Measurements from ENCODE around the gene LRRK2.
"Not testable (repeated sequence)": the region's sequence is repeated elsewhere in the genome, so short reads cannot be mapped to it uniquely, and the experiment has no call there.

The LRRK2 gene

DNA sequence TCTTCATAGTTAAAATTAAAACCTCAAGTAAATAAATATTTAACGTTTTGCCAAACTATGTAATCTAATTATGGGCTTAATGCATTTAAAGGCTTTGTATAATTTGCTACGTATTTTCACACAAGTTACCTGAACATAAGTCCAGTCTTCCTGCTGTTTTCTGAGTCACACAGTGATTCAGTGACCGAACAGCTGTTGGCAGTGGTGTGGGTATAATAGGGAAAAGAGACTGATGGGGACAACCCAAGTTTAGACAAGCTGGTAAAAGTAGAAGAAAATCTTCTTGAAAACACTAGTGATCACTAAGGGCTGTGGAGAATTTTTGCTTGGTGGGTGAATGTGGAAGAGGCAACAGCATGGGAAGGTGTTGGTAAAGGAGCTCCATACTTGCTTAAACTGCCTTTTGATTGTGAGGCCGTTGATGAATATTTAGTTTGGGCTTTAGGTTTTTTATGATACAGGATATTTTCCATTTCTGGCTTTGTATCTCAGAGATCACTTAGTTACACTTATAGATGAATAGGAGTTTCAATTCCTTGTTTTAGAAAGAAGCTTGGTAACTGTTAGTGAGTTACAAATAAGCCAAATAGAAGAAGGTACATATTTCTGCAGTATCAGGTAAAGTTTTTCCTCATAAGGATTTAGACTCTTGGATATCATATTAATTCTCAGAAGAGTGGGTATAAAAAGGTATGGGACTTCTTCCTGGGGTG lies 23.9 kb downstream of the LRRK2 start:
- DNase-seq (ENCODE audit: low spot score), result peak; percentile 48

DNA sequence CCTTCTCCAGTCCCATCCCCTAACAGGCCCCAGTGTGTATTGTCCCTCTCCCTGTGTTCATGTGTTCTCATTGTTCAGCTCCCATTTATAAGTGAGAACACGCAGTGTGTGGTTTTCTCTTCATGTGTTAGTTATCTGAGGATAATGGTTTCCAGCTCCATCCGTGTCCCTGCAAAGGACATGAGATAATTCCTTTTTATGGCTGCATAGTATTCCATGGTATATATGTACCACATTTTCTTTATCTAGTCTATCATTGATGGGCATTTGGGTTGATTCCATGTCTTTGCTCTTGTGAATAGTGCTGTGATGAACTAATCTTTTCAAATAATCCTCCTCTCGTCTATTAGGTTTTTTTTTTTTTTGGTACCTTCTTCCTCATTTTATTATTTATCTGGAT lies 25.9 kb downstream of the LRRK2 start:
- not testable (repeated sequence) for DNase-seq (ENCODE audit: low spot score)

DNA sequence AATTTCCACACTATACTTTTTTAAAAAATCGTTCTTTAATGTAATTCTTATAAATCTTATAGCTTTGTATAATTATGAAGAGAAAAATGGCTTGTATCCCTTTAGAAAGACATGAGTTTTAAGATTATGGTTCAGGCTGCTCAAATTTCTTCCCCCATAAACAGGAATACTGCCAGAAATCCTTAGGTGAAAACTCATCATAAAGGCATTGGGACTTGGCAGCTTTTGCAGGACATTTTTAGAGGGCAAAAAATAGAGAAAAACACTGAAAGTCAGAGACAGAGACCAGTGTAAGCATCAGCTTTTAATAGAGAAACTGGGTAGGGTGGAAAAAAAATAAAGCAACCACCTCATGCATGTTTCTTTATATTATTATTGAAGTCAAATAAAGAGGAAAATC lies 29.1 kb downstream of the LRRK2 start:
- no peak for DNase-seq (ENCODE audit: low spot score)

DNA sequence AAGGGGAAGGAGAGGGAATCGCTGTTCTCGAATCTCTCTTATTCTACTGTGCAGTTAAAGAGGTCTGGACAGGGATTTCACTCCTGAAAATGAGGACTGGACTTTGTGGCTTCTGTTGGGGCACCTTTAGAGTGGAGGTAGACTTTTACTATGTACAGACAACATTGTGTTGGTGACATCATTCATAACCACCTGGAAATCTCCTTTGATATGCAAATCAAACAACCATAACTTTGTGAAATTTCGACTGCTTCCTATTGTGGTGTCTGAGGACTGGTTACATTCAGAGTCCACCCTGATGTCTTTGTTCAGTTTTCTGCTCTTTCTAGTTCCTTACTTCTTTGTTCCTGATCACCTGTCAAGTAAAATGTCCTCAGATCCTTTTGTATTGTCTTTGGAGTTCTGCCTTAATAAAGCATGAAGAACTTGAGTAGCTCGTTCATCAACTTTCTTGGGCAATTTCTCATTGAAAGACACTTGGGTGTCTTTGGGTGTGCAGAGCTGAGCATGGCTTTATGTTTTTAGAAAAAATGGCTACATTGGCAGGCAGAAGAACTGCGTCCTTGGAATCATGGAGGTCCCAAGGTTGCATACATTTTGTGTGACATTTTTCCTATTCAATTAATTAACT lies 29.8 kb downstream of the LRRK2 start:
- no peak for DNase-seq (ENCODE audit: low spot score)

DNA sequence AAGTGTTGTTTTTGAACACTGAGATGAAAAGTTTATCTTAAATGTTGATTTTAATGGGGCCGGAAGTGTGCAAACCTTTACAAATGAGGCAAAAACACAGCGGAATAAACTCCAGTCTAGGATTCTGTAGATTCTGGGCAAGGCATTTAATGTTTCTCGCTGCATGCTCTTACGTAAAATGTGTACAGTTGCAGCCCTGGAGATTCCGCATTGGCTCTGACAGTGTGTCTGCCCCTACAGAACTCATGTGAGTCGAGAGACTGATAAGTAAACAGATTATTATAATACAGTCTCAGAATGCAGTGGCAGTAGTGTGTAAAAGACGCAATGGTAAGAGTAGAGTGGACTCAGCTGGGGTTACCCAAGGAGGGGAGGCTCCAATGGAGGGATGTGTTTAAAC lies 33.6 kb downstream of the LRRK2 start:
- DNase-seq (ENCODE audit: low spot score), result no peak

DNA sequence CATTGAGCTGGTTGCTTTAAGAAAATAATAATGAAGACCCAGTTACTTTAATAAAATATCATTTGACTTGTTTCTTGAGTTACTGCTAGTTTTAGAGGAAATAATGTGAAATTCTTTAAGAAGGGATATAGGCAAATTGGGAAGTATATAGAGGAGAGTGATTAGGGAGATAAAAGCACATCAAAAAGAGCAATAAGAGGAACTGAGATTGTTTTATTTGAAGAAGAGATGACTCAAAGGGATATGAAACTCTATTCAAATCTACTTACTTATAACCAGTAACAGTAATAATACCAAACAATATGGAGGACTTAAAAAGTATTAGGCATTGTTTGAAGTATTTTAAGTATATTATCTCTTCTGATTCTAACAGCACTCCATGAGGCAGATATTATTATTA lies 37.1 kb downstream of the LRRK2 start:
- DNase-seq (ENCODE audit: low spot score), result no peak

DNA sequence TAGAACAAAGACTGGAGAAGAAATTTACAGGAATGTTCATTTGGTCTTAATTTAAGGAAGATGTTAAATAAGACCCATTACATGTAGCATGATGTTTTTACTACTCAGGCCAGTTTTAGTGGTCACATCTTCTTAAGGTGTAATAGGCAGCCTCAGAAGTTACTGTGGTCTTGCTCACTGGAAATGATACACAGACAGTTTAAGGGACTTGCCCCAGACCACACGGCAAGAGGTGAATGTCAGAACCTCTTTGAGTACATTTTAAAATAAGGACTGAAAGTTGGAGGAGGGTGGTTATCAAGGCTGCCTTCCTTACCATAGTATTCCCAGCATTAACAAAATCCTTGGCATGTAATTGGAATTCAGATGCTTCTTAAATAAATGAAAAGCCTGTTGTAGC lies 37.9 kb downstream of the LRRK2 start:
- no peak for DNase-seq (ENCODE audit: low spot score)

DNA sequence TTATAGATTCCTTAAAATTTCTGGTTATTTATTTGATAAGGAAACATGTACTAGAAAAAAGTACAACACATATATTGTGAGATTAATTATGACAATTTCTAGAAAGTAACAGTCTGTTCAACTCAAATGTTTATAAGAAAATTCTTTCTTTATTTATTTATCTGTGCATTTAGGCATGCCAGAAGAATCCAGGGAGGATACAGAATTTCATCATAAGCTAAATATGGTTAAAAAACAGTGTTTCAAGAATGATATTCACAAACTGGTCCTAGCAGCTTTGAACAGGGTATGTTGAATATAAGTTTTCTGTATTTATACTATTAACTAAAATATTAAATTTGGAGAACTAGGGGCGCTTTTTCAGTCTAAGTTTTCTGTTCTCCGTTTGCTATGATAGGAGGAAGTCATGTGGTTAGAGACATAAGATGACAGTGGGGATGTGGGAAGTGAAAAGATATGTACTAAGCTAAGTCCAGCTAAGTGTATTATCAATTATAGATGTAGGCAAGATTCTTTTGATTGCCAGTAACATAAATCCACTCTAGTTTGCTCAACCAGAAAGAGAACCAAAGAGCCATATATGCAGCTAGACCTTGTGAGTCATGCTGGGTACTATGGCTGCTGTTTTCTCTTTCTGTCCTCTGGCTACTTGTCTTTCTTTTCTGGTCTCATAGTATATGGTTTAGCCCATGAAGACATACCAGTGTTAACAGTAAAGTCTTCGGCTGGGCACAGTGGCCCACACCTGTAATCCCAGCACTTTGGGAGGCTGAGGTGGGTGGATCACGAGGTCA lies 39.0 kb downstream of the LRRK2 start:
- no peak for DNase-seq (ENCODE audit: low spot score)

DNA sequence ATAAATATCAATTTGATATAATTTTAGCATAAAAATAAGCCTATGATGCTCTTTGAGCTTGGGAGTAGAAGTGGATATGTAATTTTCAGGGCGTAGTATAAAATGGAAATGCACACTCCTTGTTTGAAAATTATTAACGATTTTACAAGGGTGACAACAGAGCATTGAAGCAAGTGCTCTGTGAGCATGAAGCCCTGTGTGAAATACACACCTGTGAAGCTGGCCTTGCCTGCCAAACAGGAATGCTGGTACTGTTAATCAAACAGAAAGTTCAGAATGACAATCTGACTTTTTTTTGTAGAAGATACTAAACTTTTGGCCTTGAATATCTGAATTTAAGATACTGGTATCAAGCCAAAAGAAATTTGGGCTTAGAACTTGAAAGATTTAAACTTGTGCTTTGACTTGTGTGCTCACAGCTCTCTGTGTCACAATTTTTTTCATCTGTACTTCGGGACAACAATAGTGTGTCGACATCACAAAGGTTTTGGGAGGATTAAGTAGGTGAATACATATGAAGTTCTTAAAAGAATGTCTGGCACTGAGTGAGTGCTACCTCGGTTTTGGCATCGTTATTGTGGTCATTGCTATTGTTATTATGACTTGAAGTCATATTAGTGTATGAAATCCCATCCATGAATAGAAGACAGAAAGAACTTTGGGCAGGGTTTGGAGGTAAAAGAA lies 47.3 kb downstream of the LRRK2 start:
- no peak for DNase-seq (ENCODE audit: low spot score)

DNA sequence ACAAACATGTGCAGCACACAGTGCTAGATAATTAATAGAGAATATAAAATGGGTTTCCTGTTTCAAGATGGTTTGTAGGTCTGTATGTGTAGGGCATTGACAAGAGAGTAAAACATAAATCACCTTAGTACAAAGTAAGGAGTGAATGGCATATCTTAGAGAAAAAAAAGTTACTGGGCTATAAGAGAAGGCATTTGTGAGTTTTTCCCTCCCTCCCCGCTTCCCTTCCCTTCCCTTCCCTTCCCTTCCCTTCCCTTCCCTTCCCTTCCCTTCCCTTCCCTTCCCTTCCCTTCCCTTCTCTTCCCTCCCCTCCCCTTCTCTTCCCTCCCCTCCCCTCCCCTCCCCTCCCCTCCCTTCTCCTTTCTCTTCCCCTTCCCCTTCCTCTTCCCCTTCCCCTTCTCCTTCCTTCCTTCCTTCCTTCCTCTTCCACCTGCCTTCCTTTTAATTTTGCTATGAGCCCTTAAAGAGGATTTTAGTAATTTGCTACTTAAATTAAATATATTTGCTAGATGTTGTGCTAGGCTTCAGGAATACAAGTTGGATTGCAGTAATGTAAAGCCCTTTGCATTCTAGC lies 57.1 kb downstream of the LRRK2 start:
- no peak for DNase-seq (ENCODE audit: low spot score)

DNA sequence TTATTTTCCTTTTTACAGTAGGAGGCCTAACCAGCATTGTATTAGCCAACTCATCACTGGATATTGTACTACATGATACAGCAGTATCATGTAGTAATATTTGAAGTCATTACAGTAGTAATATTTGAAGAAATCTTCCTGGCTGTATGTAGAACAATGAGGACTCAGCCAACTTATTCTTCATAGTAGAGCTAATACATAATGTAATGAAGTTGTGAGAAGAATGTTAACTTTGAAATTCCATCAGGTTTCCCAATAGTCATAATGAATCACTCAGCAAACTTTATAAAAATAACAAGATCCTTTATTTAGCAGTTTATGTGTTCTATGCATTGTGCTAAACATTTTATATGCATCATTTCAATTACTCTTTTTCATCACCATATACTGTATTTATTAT lies 61.8 kb downstream of the LRRK2 start:
- DNase-seq (ENCODE audit: low spot score), result peak; percentile 9

DNA sequence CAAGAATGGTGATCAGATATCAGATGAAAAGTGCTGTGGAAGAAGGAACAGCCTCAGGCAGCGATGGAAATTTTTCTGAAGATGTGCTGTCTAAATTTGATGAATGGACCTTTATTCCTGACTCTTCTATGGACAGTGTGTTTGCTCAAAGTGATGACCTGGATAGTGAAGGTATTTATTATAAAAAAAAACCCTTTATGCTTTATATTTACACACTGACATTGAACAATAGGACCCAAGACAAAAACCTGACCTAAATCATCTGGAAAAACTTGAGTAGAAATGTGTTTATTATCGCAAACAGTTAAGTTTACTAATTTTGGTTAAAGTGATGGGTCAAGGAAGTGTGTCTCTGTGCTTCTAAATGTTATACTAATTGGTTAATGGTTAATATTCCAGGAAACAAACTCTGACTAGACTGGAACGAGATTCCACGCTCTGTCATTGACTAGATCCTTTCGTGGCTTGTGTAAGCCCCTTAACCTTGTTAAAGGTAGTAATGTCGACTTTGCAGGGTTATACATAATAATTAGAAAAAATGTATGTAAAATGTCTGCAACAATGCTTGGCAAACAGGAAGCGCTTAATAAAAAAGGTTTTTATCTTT lies 62.7 kb downstream of the LRRK2 start:
- DNase-seq (ENCODE audit: low spot score), result peak; percentile 56

DNA sequence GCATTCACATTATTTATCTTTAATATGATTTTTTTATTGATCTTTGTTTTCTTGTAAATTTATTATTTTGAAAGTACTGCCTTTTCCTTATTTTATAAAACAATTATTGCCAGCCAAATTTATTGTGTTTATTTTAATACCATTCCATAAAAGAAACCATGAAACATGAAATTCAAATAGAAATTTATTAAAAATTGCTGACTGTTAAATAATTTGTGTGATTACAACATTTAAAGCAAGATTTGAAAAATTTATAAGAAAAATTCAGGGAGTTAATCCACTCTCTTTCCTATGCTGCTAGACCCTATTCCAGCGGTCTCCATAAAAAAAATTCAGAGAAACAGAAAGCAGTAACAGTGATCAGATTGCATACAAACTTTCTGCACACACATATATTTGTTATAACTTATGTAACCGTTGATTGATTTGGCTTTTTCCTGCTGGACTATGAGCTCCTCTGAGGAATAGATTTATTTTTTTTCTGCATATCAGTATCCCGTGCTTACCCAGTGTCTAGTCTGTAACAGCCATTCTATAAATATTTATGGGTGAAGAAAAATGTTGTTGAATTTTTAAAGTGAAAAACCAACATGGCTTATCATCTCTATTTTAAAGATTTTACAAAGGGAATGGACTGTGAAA lies 68.1 kb downstream of the LRRK2 start:
- no peak for DNase-seq (ENCODE audit: low spot score)

DNA sequence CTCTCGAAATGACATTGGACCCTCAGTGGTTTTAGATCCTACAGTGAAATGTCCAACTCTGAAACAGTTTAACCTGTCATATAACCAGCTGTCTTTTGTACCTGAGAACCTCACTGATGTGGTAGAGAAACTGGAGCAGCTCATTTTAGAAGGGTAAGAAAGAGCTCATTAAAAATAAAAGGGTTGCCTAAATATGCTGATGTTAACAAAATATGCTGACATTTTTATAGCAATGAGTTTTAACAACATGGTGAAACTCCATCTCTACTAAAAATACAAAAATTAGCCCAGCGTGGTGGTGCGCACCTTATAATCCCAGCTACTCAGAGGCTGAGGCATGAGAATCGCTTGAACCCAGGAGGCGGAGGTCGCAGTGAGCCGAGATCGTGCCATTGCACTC lies 73.5 kb downstream of the LRRK2 start:
- DNase-seq (ENCODE audit: low spot score), result no peak

DNA sequence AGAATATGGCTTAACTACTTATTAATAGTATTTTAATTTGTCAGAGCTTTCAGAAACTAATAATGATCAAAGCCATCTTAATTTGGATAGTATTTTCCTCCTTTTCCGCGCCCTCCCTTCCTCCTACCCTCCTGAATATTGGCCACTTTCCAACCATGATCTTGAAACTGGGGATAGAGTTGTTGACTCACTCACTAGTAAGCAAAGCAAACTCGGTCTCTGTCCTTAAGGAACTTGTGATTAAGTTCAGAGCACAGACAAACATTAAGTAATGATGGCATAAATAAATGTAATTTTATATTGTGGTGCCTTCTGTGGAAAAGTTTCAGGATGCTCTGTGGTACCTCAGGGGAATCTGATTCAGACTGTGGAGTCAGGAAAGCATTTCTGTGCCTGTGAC lies 75.7 kb downstream of the LRRK2 start:
- DNase-seq (ENCODE audit: low spot score), result peak; percentile 50

DNA sequence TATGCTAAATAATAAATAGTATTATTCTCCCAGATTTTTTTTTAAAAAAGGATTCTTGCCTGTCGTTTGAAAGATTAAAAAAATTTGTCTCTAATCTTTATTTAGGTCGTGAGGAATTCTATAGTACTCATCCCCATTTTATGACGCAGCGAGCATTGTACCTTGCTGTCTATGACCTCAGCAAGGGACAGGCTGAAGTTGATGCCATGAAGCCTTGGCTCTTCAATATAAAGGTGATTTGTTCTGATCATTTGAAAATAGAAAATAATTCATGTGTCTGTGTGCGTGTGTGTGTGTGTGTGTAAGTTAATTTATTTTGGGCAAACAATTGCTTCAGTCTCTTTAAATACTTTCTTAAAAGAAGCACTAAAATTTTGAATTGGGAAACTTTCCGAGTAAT lies 84.2 kb downstream of the LRRK2 start:
- DNase-seq (ENCODE audit: low spot score), result no peak

DNA sequence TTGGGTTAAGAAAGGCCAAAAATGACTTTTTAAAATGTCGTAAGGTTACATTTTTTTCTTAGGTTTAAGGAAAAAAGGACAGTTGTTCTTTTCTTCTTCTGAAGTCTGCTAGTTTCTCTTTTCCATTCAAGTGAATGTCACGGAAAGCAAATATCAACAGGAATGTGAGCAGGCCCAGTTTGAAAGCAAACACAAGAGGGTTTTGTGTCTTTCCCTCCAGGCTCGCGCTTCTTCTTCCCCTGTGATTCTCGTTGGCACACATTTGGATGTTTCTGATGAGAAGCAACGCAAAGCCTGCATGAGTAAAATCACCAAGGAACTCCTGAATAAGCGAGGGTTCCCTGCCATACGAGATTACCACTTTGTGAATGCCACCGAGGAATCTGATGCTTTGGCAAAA lies 85.4 kb downstream of the LRRK2 start:
- no peak for DNase-seq (ENCODE audit: low spot score)

DNA sequence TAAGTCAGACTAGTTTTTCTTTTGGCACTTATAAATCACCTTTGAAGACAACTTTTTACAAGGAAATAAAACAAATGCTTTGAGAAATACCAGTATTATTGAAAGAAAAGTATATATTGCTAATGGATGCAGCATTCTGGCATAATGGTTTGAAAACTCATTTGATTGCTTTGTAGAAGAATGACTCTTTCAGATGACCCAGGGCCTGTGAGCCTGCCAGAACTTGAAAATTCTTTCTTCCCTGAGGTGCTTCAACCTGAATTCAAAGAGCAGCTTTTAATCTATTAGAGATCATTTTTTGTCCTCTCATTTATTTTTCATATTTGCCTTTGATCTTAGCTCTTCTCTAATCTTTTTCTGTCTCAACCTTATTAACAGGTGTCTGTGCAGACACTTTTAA lies 87.4 kb downstream of the LRRK2 start:
- no peak for DNase-seq (ENCODE audit: low spot score)

DNA sequence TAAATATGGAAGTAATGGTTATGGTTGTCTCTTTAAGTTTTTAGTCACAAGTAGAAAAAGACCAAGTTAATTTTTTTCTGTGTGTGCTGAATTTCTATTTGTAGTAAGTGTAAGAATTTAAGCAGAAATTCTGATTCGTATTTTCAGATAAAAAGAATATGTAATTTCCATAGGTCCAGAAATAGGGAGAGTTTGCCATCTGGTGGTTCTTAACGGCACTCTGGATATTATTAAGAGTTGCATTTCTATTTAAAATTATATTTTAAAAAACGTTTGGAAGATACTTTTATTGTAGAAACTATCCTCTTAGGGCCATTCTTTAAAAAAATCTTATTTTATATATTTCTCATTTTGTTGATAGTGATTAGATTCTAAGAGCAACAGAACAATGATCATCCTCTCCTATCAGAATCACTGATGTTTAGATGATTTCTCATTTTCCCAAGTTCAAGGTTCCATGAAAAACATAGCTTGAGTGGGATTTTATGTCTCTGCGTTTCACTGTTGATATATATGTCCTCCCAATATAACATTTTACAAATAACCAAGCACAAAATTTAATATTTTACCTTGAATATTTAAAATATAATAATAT lies 88.3 kb downstream of the LRRK2 start:
- peak; percentile 26 for DNase-seq (ENCODE audit: low spot score)

DNA sequence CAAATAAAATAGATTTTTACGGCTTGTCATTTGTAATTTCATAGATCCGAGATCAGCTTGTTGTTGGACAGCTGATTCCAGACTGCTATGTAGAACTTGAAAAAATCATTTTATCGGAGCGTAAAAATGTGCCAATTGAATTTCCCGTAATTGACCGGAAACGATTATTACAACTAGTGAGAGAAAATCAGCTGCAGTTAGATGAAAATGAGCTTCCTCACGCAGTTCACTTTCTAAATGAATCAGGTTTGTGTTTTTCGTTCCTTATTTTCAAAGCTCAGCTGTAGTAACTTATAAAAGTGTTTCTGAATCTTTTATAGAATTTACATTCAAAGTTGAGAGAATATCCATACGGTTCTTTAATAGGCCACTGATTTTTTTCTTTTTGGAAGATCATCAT lies 89.1 kb downstream of the LRRK2 start:
- DNase-seq (ENCODE audit: low spot score), result no peak

DNA sequence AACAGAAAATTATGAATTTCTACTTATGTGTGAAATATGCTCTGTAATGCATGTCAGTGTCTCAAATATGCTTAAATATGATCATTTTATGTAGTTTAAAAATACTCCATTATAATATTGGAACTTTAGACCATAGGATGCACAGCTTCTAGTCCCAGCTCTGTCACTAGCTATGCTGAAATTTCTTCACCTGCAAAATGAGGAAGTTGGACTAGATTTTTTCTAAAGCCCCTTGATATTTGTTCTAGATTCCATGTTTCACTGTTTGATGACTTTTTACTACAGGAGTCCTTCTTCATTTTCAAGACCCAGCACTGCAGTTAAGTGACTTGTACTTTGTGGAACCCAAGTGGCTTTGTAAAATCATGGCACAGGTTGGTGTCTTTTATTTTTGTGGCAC lies 90.1 kb downstream of the LRRK2 start:
- no peak for DNase-seq (ENCODE audit: low spot score)

Measured in kidney tubule cell (primary cell).